Frontal cortex (tissue), 4 donors: ENCODE data around the gene PEX16. TPM values are rescaled to one million over a fixed set of nuclear protein-coding genes. Genes with fewer than 3 reads are reported as not detected.

Source experiments
- DNase-seq, 2 donors: peaks; one replicate each; pipeline ENCODE4 v3.0.0; 2012; ENCODE audit warnings: low spot score in 2 of 2
- FAIRE-seq: peaks from 2 replicates; lab custom pipeline; 2012; peaks lifted over from hg19 to GRCh38; lab: Jason Lieb, UNC
- total RNA-seq: library from RNA; depleted of rRNA; stranded (reverse); fragments of >200 nt; gene quantifications from one replicate; pipeline ENCODE4 v1.2.3, GENCODE V29; 2014
- donor health status: control.
- donor health status: control.
- donor health status: control.

Gene PEX16
- total RNA-seq, 1 donor from 2014 or later, result 25.3 TPM

- FAIRE-seq, result no peak
- DNase-seq, result peak in 1 of 2 donors; percentile 15
These were observed 33.0 kb downstream of the PEX16 start for GRCh38 chr11:45884596-45885185.

GRCh38 chr11:45881708-45882368 is 35.8 kb downstream of the PEX16 start:
- DNase-seq (no peak), FAIRE-seq (no peak)

- FAIRE-seq (no peak), DNase-seq (peak in 1 of 2 donors; percentile 10)
These were observed 36.7 kb downstream of the PEX16 start for GRCh38 chr11:45880772-45881570.

DNA sequence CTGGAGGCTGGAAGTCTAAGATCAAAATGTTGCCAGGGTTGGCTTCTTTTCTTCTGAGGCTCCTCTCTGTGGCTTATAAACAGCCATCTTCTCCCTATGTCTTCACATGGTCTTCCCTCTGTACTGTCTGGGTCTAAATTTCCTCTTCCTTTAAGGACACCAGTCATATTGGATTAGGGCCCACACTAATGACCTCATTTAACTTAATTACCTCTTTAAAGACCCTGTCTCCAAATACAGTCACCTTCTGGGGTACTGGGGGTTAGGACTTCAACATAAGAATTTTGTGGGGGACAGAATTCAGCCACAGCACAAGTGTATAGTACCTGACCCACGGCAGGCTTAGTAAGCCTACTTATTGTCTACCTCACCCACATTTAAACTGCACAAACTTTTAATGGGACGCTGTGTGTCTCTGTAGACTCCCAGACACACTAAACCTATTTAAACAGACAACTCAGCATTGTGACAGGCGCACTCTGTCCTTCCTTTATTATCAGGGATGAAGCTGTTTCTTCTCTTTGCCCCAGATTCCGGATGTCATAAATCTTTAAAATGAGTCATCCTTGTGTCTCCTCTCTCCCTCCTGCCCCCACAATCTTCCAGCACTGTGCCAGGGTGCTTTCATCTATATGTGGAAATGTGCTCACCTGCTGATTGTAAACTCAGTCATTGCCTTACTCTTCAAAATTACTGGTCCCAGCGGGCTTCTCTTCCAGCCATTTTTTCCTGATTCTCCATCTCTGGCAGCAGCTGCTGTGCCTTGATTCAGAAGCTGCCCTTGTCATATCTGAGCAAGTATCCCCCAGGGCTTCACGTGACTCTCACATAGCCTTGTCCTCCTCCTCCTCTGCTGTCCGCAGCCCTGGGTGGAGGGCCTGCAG is 37.6 kb downstream of the PEX16 start:
- DNase-seq (no peak), FAIRE-seq (no peak)

DNA sequence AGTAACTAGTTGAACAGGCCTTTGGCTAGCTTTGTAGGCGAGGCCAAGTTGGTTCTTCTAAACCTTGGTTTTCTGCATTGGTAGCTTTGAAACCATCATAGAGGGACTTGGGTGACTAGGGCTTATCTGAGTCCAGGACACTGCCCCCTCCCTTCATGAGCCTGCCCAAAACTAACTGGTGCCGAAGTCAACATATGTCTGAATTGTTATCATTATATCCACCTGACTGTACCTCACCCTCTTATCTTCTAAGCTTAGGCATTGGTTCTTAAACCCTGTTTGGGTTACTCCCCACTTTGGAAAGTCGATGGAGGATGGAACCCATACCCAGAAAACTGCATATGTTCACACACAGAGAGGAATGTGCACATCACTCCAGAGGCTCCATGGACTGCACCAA is 39.8 kb downstream of the PEX16 start:
- FAIRE-seq (no peak), DNase-seq (no peak)

- FAIRE-seq (no peak), DNase-seq (no peak)
These were observed 40.5 kb downstream of the PEX16 start for GRCh38 chr11:45877221-45877620.

DNA sequence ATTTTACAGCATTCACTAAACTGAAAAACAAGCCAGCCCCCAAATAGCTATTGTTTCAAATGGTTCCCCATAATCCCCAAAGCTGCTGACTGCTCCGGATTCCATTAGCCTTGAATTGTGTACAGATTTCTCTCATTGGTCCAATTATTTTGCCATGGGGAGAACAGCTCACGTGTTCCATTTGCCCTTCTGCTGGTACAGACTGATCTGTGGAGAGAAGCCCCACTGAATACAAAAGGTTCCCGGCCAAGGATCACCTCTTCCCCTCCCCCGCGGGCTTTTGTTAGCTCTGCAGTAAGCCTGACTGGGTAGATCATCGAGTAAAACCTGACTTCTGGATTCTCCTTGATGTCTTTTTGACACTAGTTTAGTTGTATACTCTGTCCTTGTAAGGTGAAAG is 41.3 kb downstream of the PEX16 start:
- FAIRE-seq (no peak), DNase-seq (no peak)

GRCh38 chr11:45872651-45873356 is 44.9 kb downstream of the PEX16 start:
- DNase-seq, result peak in 1 of 2 donors; percentile 70
- no peak for FAIRE-seq

- no peak for FAIRE-seq
- DNase-seq, result no peak
These were observed 46.0 kb downstream of the PEX16 start for GRCh38 chr11:45871638-45872037.

DNA sequence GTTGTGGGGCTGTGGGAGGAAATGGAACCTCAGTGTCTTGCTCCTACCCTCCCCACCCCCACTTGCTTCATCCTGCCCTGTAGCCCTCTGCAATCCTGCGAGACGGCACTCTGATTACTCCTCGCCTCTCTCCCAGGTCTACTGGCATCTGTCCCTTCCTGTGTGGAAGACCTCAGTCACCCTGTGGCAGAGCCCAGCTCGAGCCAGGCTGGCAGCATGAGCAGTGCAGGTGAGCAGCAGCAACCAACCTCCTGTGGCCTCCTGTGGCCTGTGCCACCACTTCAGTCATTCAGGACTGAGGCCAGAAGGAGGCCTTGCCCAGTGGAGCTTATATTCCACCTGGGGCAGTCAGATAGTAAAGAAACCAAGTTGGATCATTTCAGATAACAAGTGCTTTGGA is 47.0 kb downstream of the PEX16 start:
- FAIRE-seq (no peak), DNase-seq (no peak)

DNA sequence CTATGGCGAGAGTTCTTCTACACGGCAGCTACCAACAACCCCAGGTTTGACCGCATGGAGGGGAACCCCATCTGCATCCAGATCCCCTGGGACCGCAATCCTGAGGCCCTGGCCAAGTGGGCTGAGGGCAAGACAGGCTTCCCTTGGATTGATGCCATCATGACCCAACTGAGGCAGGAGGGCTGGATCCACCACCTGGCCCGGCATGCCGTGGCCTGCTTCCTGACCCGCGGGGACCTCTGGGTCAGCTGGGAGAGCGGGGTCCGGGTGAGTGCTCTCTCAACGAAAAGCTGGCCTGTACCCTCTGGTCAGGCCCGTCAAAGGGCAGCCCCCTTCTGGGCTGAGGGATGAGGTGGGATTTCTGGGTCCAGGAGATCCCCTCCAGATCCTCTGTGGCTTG is 48.1 kb downstream of the PEX16 start:
- no peak for FAIRE-seq
- no peak for DNase-seq

DNA sequence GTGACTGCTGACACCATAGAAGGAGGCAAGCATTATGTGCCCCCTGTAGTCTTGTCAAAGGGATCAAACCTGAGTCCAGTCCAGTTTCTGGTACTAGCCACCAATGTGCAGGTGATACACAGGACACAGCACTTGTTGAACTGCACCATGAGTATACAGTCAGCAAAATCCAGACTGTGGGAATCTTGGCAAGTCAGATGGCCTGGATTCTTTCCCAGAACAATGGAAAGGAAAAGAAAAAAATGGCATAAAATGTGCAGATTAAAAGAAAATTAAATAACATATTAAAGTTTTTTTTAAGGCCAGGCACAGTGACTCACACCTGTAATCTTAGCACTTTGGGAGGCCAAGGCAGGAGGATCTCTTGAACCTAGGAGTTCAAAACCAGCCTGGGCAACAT is 53.6 kb downstream of the PEX16 start:
- FAIRE-seq, result no peak
- no peak for DNase-seq

DNA sequence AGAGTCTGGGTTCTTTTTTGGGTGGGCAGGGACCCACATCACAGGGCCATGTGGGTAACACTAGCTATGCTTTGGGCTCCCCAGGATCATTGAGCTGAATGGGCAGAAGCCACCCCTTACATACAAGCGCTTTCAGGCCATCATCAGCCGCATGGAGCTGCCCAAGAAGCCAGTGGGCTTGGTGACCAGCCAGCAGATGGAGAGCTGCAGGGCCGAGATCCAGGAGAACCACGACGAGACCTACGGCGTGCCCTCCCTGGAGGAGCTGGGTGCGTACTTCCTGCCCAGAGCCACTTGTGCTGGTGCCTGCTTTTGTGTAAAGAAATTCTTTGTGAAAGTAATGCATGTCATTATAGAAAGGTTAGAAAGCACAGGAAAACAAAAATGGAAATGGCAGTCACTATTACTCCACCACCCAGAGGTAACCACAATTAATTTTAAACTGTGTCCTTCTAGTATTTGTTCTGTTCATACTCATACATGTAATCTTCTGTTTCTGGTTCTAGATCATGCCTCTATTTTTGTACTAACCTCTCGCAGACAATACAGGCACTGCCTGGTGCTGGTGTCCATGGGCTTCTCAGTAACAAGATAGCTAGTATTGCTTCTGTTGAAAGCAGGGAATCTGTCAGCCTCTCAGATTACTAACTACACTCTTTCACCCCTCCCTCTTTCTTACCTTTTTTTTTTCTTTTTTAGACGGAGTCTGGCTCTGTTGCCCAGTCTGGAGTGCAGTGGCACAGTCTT is 56.7 kb downstream of the PEX16 start:
- FAIRE-seq (no peak), DNase-seq (no peak)

- DNase-seq (no peak), FAIRE-seq (no peak)
These were observed 57.3 kb downstream of the PEX16 start for GRCh38 chr11:45860348-45860747.

Other genes starting within 250 kb of the PEX16 start
- 3.7 TPM for gene SLC35C1, start 112.7 kb downstream of the PEX16 start, total RNA-seq
- gene CRY2, start 70.4 kb downstream of the PEX16 start, total RNA-seq, result 40.4 TPM
- 88.9 TPM for gene MAPK8IP1, start 32.2 kb downstream of the PEX16 start, total RNA-seq
- 1.2 TPM for gene FREY1, start 10.6 kb downstream of the PEX16 start, total RNA-seq
- 0.41 TPM for gene LARGE2, start 4.8 kb upstream of the PEX16 start, total RNA-seq
- gene PHF21A, start 203.6 kb upstream of the PEX16 start, total RNA-seq, result 28.9 TPM